HFFc6 (cell line): ENCODE data around the gene PTPRN2. TPM values are rescaled to one million over a fixed set of nuclear protein-coding genes. Genes with fewer than 3 reads are reported as not detected.

Source experiments
- DNase-seq: peaks from one replicate; pipeline ENCODE4 v3.0.0-alpha.2; 2018
- H3K27ac Mint-ChIP-seq: 2 replicates; pipeline ENCODE4 v1.8.0; 2020; ENCODE audit warnings: mild to moderate bottlenecking, mixed read lengths
- H3K27me3 Mint-ChIP-seq: 2 replicates; pipeline ENCODE4 v1.8.0; 2021; ENCODE audit warnings: mild to moderate bottlenecking, moderate library complexity, mixed read lengths; ENCODE audit not compliant: insufficient read depth
- H3K36me3 Mint-ChIP-seq: 2 replicates; pipeline ENCODE4 v1.8.0; 2021; ENCODE audit warnings: low read depth, mixed read lengths
- H3K4me1 Mint-ChIP-seq: 2 replicates; pipeline ENCODE4 v1.8.0; 2020; ENCODE audit warnings: low read depth, mixed read lengths
- H3K4me3 Mint-ChIP-seq: 2 replicates; pipeline ENCODE4 v1.8.0; 2020; ENCODE audit warnings: mild to moderate bottlenecking, moderate library complexity, mixed read lengths
- H3K9me3 Mint-ChIP-seq: 2 replicates; pipeline ENCODE4 v1.8.0; 2020; ENCODE audit warnings: mild to moderate bottlenecking, mixed read lengths
- CTCF ChIP-seq: fragments of 200-600 bp; sonication (generic); IDR thresholded peaks from 2 replicates; pipeline ENCODE4 v1.5.0; 2021; ENCODE audit warnings: antibody characterized with exemption, mild to moderate bottlenecking
- total RNA-seq, 6 experiments: library from RNA; stranded (reverse); fragmentation: NEBNext Ultra II Directional; extraction: Animal tissue kit (Norgen Biotek cat#: 25700); gene quantifications; 2 replicates in 1 of 6; 3 replicates in 5 of 6; pipeline ENCODE4 v1.2.3, GENCODE V29; 2021

Gene PTPRN2
- total RNA-seq, 6 experiments from 2014 or later = 0.05 to 0.27 (median 0.23) TPM

- TF ChIP-seq CTCF = no peak
- H3K4me1 Mint-ChIP-seq = no peaks in the 10 kb centered on the region
- peaks cover 64% of the 10 kb centered on the region for H3K9me3 Mint-ChIP-seq
- H3K27ac Mint-ChIP-seq = no peak overlapping the region
- H3K36me3 Mint-ChIP-seq = no peaks in the 10 kb centered on the region; the same call in 1 of the 2 replicates
- no peak for DNase-seq
- no peaks in the 10 kb centered on the region for H3K27me3 Mint-ChIP-seq
- no peak overlapping the region for H3K4me3 Mint-ChIP-seq
These were observed 755.2 kb downstream of the PTPRN2 start for GRCh38 chr7:157832421-157832820.

GRCh38 chr7:157832006-157832405, 755.6 kb downstream of the PTPRN2 start:
- DNase-seq = no peak
- H3K27ac Mint-ChIP-seq = no peak overlapping the region
- TF ChIP-seq CTCF = no peak
- no peaks in the 10 kb centered on the region for H3K4me1 Mint-ChIP-seq
- H3K9me3 Mint-ChIP-seq = peaks cover 64% of the 10 kb centered on the region
- no peaks in the 10 kb centered on the region for H3K27me3 Mint-ChIP-seq
- H3K36me3 Mint-ChIP-seq = no peaks in the 10 kb centered on the region; the same call in 1 of the 2 replicates
- H3K4me3 Mint-ChIP-seq = no peak overlapping the region

GRCh38 chr7:157831143-157831905, 756.3 kb downstream of the PTPRN2 start:
- TF ChIP-seq CTCF = no peak
- no peak overlapping the region for H3K27ac Mint-ChIP-seq
- peaks cover 65% of the 10 kb centered on the region for H3K9me3 Mint-ChIP-seq
- no peak for DNase-seq
- no peaks in the 10 kb centered on the region for H3K27me3 Mint-ChIP-seq
- H3K36me3 Mint-ChIP-seq = no peaks in the 10 kb centered on the region; the same call in 1 of the 2 replicates
- H3K4me1 Mint-ChIP-seq = no peaks in the 10 kb centered on the region
- no peak overlapping the region for H3K4me3 Mint-ChIP-seq

- no peak for DNase-seq
- no peaks in the 10 kb centered on the region; the same call in 1 of the 2 replicates for H3K36me3 Mint-ChIP-seq
- TF ChIP-seq CTCF = no peak
- no peak overlapping the region for H3K27ac Mint-ChIP-seq
- H3K4me3 Mint-ChIP-seq = no peak overlapping the region
- H3K27me3 Mint-ChIP-seq = no peaks in the 10 kb centered on the region
- H3K9me3 Mint-ChIP-seq = peaks cover 67% of the 10 kb centered on the region
- H3K4me1 Mint-ChIP-seq = no peaks in the 10 kb centered on the region
These were observed 757.3 kb downstream of the PTPRN2 start for GRCh38 chr7:157830331-157830730.

GRCh38 chr7:157829491-157829890, 758.1 kb downstream of the PTPRN2 start:
- no peak for TF ChIP-seq CTCF
- no peaks in the 10 kb centered on the region for H3K27me3 Mint-ChIP-seq
- no peak overlapping the region for H3K27ac Mint-ChIP-seq
- H3K4me1 Mint-ChIP-seq = no peaks in the 10 kb centered on the region
- H3K4me3 Mint-ChIP-seq = no peak overlapping the region
- DNase-seq = no peak
- no peaks in the 10 kb centered on the region; the same call in 1 of the 2 replicates for H3K36me3 Mint-ChIP-seq
- H3K9me3 Mint-ChIP-seq = peaks cover 63% of the 10 kb centered on the region
